Measurements from ENCODE around the gene ALG8. TPM values are rescaled to one million over a fixed set of nuclear protein-coding genes. Genes with fewer than 3 reads are reported as not detected.

The ALG8 gene
- total and polyA plus RNA-seq, 2 of the 8 experiments (the other 6 are each of a cell fraction or from before 2014, with no cell fraction given), result 66.7 to 84.3 TPM

GRCh38 chr11:78156127-78156844 lies 16.9 kb upstream of the ALG8 start:
- no peak overlapping the region for H2BK15ac ChIP-seq (ENCODE audit: low read length)
- H3K4ac ChIP-seq (replicated peaks; ENCODE audit: insufficient read length, low read depth, low read length), result no peak overlapping the region
- ChIA-PET POLR2A (ENCODE audit: partially characterized antibody) (no interaction called here), CTCF (ENCODE audit: partially characterized antibody) (interaction anchor here (0.5 to 1.6 kb wide), 3 partner anchors 10 to 58 kb away, joined by 3 to 4 read pairs (median 3); no protein-coding TSS in a partner anchor)
- no peaks in the 10 kb centered on the region for H3K27me3 ChIP-seq (replicated peaks in 1 of 4; ENCODE audit: control insufficient read depth in 3 of 4, extremely low read depth in 1 of 4, insufficient read depth in 3 of 4, low read length in 3 of 4)
- no peaks in the 10 kb centered on the region for H3K79me1 ChIP-seq (ENCODE audit: low read depth, low read length)
- H3K23ac ChIP-seq (ENCODE audit: insufficient read length), result no peak overlapping the region
- no peak overlapping the region for H4K5ac ChIP-seq (ENCODE audit: insufficient read length, low read depth, low read length)
- no peak overlapping the region for H2BK20ac ChIP-seq (ENCODE audit: low read length)
- FAIRE-seq (no peak), DNase-seq (ENCODE audit: low read depth in 1 of 2, low spot score in 2 of 2) (no peak)
- no peaks in the 10 kb centered on the region for H3K9me3 ChIP-seq (ENCODE audit: insufficient read depth in 2 of 2, low read depth in 1 of 2, low read length in 1 of 2)
- no peaks in the 10 kb centered on the region for H3K36me3 ChIP-seq (ENCODE audit: control insufficient read depth in 2 of 4, insufficient read depth in 4 of 4, low read length in 3 of 4)
- H2BK120ac ChIP-seq (replicated peaks; ENCODE audit: low read depth, low read length), result no peak overlapping the region
- no peak overlapping the region for H3K14ac ChIP-seq (ENCODE audit: insufficient read length)
- TF ChIP-seq BRCA1 (IDR thresholded peaks at IDR 0.05; ENCODE audit: low read depth, low read length) (no peak), PHF8 (conservative IDR thresholded peaks at IDR 0.05; ENCODE audit: low read depth, low read length) (no peak), TAF1 (IDR thresholded peaks at IDR 0.05; ENCODE audit: low read depth, low read length) (no peak)
- no peaks in the 10 kb centered on the region for H4K20me1 ChIP-seq (replicated peaks in 1 of 2; ENCODE audit: control insufficient read depth in 1 of 2, insufficient read depth in 2 of 2, low read length in 2 of 2)
- no peak overlapping the region for H3K4me3 ChIP-seq (ENCODE audit: extremely low read depth in 1 of 4, insufficient read depth in 2 of 4, low read depth in 3 of 4, low read length in 4 of 4)
- no peaks in the 10 kb centered on the region for H3K23me2 ChIP-seq (ENCODE audit: low read depth, low read length)
- H3K18ac ChIP-seq (ENCODE audit: extremely low read depth, low read length), result no peak overlapping the region
- H2BK5ac ChIP-seq (ENCODE audit: low read depth, low read length), result no peak overlapping the region
- H2AFZ ChIP-seq (ENCODE audit: low read length), result no peak overlapping the region
- H2BK12ac ChIP-seq (ENCODE audit: low read depth, low read length), result no peak overlapping the region
- no peak overlapping the region for H2AK5ac ChIP-seq (ENCODE audit: low read depth, low read length)
- H3K56ac ChIP-seq (replicated peaks; ENCODE audit: insufficient read length, low read depth, low read length), result no peak overlapping the region
- H4K91ac ChIP-seq (replicated peaks; ENCODE audit: insufficient read length, low read length), result no peak overlapping the region
- no peak overlapping the region for H3K4me2 ChIP-seq (ENCODE audit: insufficient read depth in 1 of 2, low read depth in 2 of 2, low read length in 2 of 2)
- no peak overlapping the region for H4K8ac ChIP-seq (ENCODE audit: extremely low read depth, insufficient read depth, low read length)
- H3K79me2 ChIP-seq (ENCODE audit: control insufficient read depth in 1 of 2, insufficient read depth in 2 of 2, low read length in 2 of 2), result no peaks in the 10 kb centered on the region
- no peaks in the 10 kb centered on the region for H3K4me1 ChIP-seq (replicated peaks in 1 of 4; ENCODE audit: control insufficient read depth in 3 of 4, insufficient read depth in 4 of 4, low read length in 3 of 4)
- no peak overlapping the region for H3K9ac ChIP-seq (replicated peaks in 1 of 4; ENCODE audit: extremely low read depth in 1 of 4, low read depth in 3 of 4, low read length in 3 of 4)
- 85% methylated on average over 6 of the region's 6 CpGs; no CpG with 5 or more reads in 1 of the 2 experiments for WGBS, 2 experiments (ENCODE audit: extremely low coverage in 1 of 2, insufficient coverage in 1 of 2, insufficient read length in 1 of 2, insufficient replicate concordance in 2 of 2, low coverage in 1 of 2, low lambda C conversion rate in 2 of 2, missing lambda C conversion rate in 1 of 2)
- no peak overlapping the region for H3K27ac ChIP-seq (ENCODE audit: low read depth, low read length)
